Measurements from ENCODE around the gene ZNF444.

DNA sequence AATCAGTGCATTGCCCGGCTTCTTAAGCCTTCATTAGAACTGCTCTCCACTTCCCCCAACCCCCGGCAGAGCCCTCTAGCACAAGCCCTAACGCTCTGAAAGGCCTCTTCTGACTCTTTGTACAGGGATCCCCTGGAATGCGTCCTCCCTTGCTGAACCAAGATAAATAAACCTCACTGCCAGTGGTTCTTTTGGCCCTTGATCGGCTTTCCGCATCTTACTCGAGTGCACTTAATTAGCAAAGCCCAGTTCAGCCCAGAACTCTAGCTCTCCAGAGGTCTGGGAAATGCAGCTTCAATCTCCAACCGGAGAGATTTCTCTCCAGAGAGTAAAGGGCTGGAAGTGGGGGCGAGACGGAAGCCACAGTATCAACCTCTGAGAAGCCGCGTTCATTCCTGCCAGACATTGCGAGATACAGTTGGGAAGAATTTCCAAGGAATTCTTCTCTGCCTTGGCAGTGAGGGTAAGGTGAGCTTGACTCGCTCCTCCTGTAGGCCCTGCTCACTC lies 8.7 kb upstream of the ZNF444 start:
- TF ChIP-seq, protein P1, sequence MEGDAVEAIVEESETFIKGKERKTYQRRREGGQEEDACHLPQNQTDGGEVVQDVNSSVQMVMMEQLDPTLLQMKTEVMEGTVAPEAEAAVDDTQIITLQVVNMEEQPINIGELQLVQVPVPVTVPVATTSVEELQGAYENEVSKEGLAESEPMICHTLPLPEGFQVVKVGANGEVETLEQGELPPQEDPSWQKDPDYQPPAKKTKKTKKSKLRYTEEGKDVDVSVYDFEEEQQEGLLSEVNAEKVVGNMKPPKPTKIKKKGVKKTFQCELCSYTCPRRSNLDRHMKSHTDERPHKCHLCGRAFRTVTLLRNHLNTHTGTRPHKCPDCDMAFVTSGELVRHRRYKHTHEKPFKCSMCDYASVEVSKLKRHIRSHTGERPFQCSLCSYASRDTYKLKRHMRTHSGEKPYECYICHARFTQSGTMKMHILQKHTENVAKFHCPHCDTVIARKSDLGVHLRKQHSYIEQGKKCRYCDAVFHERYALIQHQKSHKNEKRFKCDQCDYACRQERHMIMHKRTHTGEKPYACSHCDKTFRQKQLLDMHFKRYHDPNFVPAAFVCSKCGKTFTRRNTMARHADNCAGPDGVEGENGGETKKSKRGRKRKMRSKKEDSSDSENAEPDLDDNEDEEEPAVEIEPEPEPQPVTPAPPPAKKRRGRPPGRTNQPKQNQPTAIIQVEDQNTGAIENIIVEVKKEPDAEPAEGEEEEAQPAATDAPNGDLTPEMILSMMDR (IDR thresholded peaks at IDR 0.05), result no peak
- no peak for TF ChIP-seq POLR2A (IDR thresholded peaks at IDR 0.05)

Data from body of pancreas (tissue), 4 donors.